Amniotic stem cell (primary cell): Measurements from ENCODE around the gene TTC13.
"Not testable (repeated sequence)": the region's sequence is repeated elsewhere in the genome, so short reads cannot be mapped to it uniquely, and the experiment has no call there.

Experiments
- DNase-seq: peaks from one replicate; lab custom pipeline; 2025; lab: John Stamatoyannopoulos, UW

TTC13 gene

GRCh38 chr1:230992100-230992774 lies 13.6 kb upstream of the TTC13 start:
- DNase-seq = no peak

GRCh38 chr1:230987448-230987847 lies 8.8 kb upstream of the TTC13 start:
- DNase-seq = no peak

- DNase-seq = no peak
Observed at GRCh38 chr1:230986976-230987375, 8.3 kb upstream of the TTC13 start.

- DNase-seq = no peak
Observed at GRCh38 chr1:230985711-230986110, 7.0 kb upstream of the TTC13 start.

- not testable (repeated sequence) for DNase-seq
Observed at GRCh38 chr1:230984622-230985515, 6.2 kb upstream of the TTC13 start.

GRCh38 chr1:230983811-230984210 lies 5.2 kb upstream of the TTC13 start:
- no peak for DNase-seq

GRCh38 chr1:230982696-230983095 lies 4.0 kb upstream of the TTC13 start:
- no peak for DNase-seq

GRCh38 chr1:230979952-230980351 lies 1.3 kb upstream of the TTC13 start:
- no peak for DNase-seq

GRCh38 chr1:230979389-230979716 lies 692 bp upstream of the TTC13 start:
- no peak for DNase-seq

GRCh38 chr1:230977761-230978490 lies 735 bp downstream of the TTC13 start:
- DNase-seq = no peak

GRCh38 chr1:230976825-230977747 lies 1.6 kb downstream of the TTC13 start:
- no peak for DNase-seq

GRCh38 chr1:230976360-230976759 lies 2.3 kb downstream of the TTC13 start:
- DNase-seq = no peak

GRCh38 chr1:230975636-230976035 lies 3.0 kb downstream of the TTC13 start:
- DNase-seq = no peak

- DNase-seq = no peak
Observed at GRCh38 chr1:230972855-230973271, 5.8 kb downstream of the TTC13 start.

GRCh38 chr1:230971771-230972170 lies 6.9 kb downstream of the TTC13 start:
- no peak for DNase-seq

- no peak for DNase-seq
Observed at GRCh38 chr1:230970432-230970831, 8.2 kb downstream of the TTC13 start.

GRCh38 chr1:230966358-230966873 lies 12.2 kb downstream of the TTC13 start:
- DNase-seq = no peak

- DNase-seq = no peak
Observed at GRCh38 chr1:230965535-230965934, 13.1 kb downstream of the TTC13 start.

GRCh38 chr1:230964896-230965295 lies 13.8 kb downstream of the TTC13 start:
- DNase-seq = no peak

GRCh38 chr1:230958370-230958769 lies 20.3 kb downstream of the TTC13 start:
- DNase-seq = no peak

GRCh38 chr1:230957580-230957989 lies 21.1 kb downstream of the TTC13 start:
- DNase-seq = no peak
